HepG2 (cell line): ENCODE results near the gene PTCRA.

Experiments used
- E2F1 ChIP-seq: sonication (generic); formaldehyde crosslinking; IDR thresholded peaks from 2 replicates; pipeline ENCODE4 v1.5.0; 2020; ENCODE audit warnings: missing genetic modification reagents
- MAFG ChIP-seq: sonication (generic); formaldehyde crosslinking; IDR thresholded peaks from 2 replicates; pipeline ENCODE4 v1.5.1; 2020; ENCODE audit warnings: mild to moderate bottlenecking, missing genetic modification reagents
- MIER2 ChIP-seq: IDR thresholded peaks from 2 replicates; pipeline ENCODE4 v1.6.1; 2016; ENCODE audit warnings: missing biosample characterization, missing genetic modification reagents
- PRDM10 ChIP-seq: sonication (generic); formaldehyde crosslinking; IDR thresholded peaks from 2 replicates; pipeline ENCODE4 v1.4.0; 2020; ENCODE audit warnings: low read depth, missing genetic modification reagents
- ZNF121 ChIP-seq: sonication (generic); formaldehyde crosslinking; IDR thresholded peaks from 2 replicates; pipeline ENCODE4 v1.5.0; 2020; ENCODE audit warnings: mild to moderate bottlenecking, missing genetic modification reagents
- ZNF138 ChIP-seq: sonication (generic); formaldehyde crosslinking; IDR thresholded peaks from 2 replicates; pipeline ENCODE4 v1.5.0; 2020; ENCODE audit warnings: mild to moderate bottlenecking, low read depth, missing genetic modification reagents
- ZNF318 ChIP-seq: sonication (generic); formaldehyde crosslinking; IDR thresholded peaks from 2 replicates; pipeline ENCODE4 v1.4.0; 2020; ENCODE audit warnings: mild to moderate bottlenecking, missing genetic modification reagents
- ZNF431 ChIP-seq: sonication (generic); formaldehyde crosslinking; IDR thresholded peaks from 2 replicates; pipeline ENCODE4 v1.9.0; 2022; ENCODE audit warnings: missing genetic modification reagents, low read depth, mild to moderate bottlenecking, borderline replicate concordance

- TF ChIP-seq E2F1 (CRISPR knock-in tag), result no peak
- TF ChIP-seq MIER2, result no peak
- TF ChIP-seq ZNF431 (CRISPR knock-in tag), result no peak
- no peak for TF ChIP-seq PRDM10
- no peak for TF ChIP-seq ZNF121 (CRISPR knock-in tag)
- no peak for TF ChIP-seq MAFG (CRISPR knock-in tag)
- no peak for TF ChIP-seq ZNF138 (CRISPR knock-in tag)
- no peak for TF ChIP-seq ZNF318 (CRISPR knock-in tag)
These were observed 7.8 kb downstream of the PTCRA start for GRCh38 chr6:42923666-42924065.
